Measurements from ENCODE around the gene NEU3. TPM values are rescaled to one million over a fixed set of nuclear protein-coding genes. Genes with fewer than 3 reads are reported as not detected.
A peak's percentile ranks its signal among the peaks of the same experiment; 100 is the strongest.

NEU3 gene
- total RNA-seq, 2 donors from 2014 or later: 15.7 to 16.9 TPM

- Mint-ChIP-seq H3K27me3 (ENCODE audit: low read depth) (no peaks in the 10 kb centered on the region), H3K36me3 (ENCODE audit: insufficient read depth in 2 of 2) (no peaks in the 10 kb centered on the region), H3K4me3 (no peak overlapping the region), H3K27ac (no peak overlapping the region), H3K9me3 (no peaks in the 10 kb centered on the region), H3K4me1 (ENCODE audit: low read depth) (no peaks in the 10 kb centered on the region)
- ATAC-seq (replicated peaks in 1 of 2) (no peak), DNase-seq (no peak)
These were observed 36.1 kb downstream of the NEU3 start for GRCh38 chr11:75024764-75025211.

DNA sequence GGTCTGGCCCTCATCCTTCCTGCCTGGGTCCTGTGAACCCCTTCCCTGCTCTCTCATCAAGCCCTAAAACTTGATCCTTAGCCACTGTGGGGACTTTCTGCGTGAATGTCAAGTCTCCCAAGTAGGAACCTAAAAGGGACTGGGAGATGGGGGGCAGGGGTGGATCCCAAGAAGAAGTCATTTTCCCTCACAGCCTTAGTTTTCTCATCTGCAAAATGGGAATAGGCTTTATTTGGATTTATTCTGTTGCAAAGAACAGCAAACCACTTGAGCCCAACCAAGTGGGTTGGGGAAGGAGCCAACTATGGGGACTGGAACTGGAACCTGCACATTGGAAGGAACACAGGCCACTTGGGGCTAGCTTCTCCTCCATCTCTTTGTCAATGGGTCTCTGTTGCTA is 36.8 kb downstream of the NEU3 start:
- no peaks in the 10 kb centered on the region for H3K4me1 Mint-ChIP-seq (ENCODE audit: low read depth)
- H3K36me3 Mint-ChIP-seq (ENCODE audit: insufficient read depth in 2 of 2): no peaks in the 10 kb centered on the region
- DNase-seq (no peak), ATAC-seq (replicated peaks in 1 of 2) (no peak)
- H3K27ac Mint-ChIP-seq: no peak overlapping the region
- no peak overlapping the region for H3K4me3 Mint-ChIP-seq
- no peaks in the 10 kb centered on the region for H3K9me3 Mint-ChIP-seq
- H3K27me3 Mint-ChIP-seq (ENCODE audit: low read depth): no peaks in the 10 kb centered on the region

DNA sequence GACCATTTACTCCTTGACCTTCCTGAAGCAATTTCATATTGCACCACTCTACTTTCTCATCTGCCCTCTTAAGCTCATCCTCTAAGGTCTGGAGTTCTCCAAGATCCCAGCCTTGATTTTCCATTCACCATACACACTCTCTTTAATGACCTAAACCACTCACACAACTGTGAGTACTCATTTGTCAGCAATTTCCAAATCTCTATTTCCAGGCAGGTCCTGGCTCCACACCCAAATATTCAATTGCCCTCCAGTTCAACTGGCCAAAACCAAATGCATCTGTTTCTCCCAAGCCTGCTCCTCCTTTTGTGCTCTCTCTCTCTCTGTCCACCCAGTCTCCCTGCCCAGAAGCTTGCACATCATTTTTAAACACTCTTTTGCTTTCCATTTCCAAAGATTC is 39.6 kb downstream of the NEU3 start:
- Mint-ChIP-seq H3K4me1 (ENCODE audit: low read depth) (peaks cover 4% of the 10 kb centered on the region), H3K9me3 (no peaks in the 10 kb centered on the region), H3K27me3 (ENCODE audit: low read depth) (no peaks in the 10 kb centered on the region), H3K4me3 (no peak overlapping the region), H3K27ac (no peak overlapping the region), H3K36me3 (ENCODE audit: insufficient read depth in 2 of 2) (no peaks in the 10 kb centered on the region)
- DNase-seq (no peak), ATAC-seq (replicated peaks in 1 of 2) (no peak)

GRCh38 chr11:75028724-75029123 is 40.0 kb downstream of the NEU3 start:
- H3K4me1 Mint-ChIP-seq (ENCODE audit: low read depth): peaks cover 4% of the 10 kb centered on the region
- H3K9me3 Mint-ChIP-seq: no peaks in the 10 kb centered on the region
- no peak overlapping the region for H3K27ac Mint-ChIP-seq
- H3K36me3 Mint-ChIP-seq (ENCODE audit: insufficient read depth in 2 of 2): no peaks in the 10 kb centered on the region
- no peak for ATAC-seq (replicated peaks in 1 of 2)
- H3K4me3 Mint-ChIP-seq: no peak overlapping the region
- no peaks in the 10 kb centered on the region for H3K27me3 Mint-ChIP-seq (ENCODE audit: low read depth)
- no peak for DNase-seq

DNA sequence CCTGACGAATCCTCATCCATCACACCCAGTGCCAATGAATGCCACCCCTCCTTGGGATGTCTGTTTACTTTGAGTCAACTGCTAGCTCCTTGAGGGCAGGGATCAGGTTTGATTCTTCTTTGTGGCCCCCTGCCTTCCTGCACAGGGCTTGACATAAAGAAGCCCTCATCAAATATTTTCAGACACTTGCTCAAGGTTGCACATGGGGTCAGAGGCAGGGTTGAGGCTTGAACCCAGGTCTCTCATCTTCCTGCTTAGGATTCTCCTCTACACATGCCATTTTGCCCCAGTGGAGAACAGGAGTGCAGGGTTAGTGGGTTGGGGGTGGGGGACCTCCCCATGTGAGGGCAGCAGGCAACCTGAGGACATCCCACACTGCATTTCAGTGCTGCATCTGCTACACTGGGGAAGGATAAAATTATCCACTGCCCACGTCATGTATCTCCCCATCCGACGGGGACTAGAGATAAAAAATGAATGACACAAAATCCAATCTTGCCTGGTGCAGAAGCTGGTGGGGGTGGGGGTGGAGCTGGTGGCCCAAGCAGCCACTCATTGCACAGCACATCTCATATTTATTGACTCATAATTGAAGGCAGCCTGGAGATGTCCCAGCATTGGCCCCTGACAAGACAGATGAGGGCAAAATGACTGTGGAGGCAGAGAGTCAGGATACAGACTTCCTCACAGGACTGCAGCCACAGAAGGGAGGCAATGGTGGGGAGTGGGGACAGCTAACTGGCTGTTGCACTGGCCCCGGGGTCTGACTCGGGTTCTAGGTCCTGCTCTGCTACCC is 41.3 kb downstream of the NEU3 start:
- ATAC-seq (replicated peaks in 1 of 2): no peak
- Mint-ChIP-seq H3K4me3 (no peak overlapping the region), H3K36me3 (ENCODE audit: insufficient read depth in 2 of 2) (no peaks in the 10 kb centered on the region), H3K27ac (no peak overlapping the region), H3K27me3 (ENCODE audit: low read depth) (no peaks in the 10 kb centered on the region), H3K4me1 (ENCODE audit: low read depth) (peaks cover 4% of the 10 kb centered on the region), H3K9me3 (no peaks in the 10 kb centered on the region)
- no peak for DNase-seq

DNA sequence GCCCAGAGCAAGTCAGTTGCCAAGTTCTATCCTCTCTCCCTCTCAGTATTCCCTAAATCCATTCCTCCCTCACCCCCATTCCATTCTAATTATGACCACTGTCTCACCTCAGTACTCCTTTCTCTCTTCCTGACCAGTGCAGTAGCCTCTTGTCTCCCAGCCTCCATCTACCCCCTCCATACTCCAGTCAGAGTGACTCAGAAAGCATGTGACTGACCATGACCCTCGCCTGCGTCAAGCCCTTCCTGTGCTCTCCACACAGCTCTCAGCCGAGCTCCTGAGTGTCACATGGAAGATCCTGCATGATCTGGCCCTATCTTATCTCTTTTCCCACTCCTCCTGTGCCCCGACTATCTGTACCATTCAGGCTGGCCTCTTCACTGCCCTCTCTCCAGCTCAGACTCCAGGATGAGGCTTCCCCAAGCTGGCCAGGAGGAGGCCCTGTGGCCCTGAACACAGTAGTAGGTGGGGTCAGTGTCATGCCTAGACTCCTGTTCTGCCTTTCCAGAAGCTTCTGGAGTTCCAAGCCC is 42.6 kb downstream of the NEU3 start:
- no peak for ATAC-seq (replicated peaks in 1 of 2)
- no peak for DNase-seq
- no peaks in the 10 kb centered on the region for H3K36me3 Mint-ChIP-seq (ENCODE audit: insufficient read depth in 2 of 2)
- no peaks in the 10 kb centered on the region for H3K27me3 Mint-ChIP-seq (ENCODE audit: low read depth)
- H3K27ac Mint-ChIP-seq: no peak overlapping the region
- no peak overlapping the region for H3K4me3 Mint-ChIP-seq
- H3K9me3 Mint-ChIP-seq: no peaks in the 10 kb centered on the region
- peaks cover 13% of the 10 kb centered on the region for H3K4me1 Mint-ChIP-seq (ENCODE audit: low read depth)

DNA sequence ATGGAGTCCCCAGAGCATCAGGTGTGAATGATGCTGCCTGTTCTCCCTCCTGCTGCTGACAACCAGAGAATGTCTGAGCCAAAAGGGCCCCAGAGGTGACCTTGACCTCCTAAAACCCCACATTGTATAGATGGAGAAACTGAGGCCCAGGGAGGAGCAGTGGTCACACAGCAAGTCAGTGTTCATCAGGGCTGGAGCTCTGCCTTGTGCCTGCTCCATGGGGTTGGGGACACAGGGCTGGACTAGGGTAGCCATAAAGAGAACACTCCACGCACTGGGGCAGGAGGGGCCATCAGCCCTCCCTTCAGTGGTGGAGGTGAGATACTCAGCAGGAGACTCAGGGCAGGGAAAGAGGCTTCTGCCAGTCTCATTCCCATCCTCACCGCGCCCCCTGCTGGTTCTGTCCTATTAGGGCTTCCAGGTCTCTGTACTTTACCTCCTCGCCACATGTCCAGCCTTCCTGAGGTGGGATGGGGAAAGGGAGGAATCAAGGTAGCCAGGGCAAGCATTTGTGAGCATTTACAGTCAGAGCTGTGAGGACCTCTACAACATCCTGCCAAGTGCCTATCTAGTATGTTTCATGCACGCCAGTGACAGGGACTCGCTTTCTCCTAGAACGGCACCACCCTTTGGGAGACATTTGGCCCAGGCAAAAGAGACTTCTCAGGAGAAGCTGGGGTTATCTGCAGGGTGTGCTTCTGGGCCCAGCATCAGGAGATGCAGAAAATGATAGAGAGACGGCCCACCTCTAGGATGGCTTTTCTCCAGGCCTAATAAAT is 43.2 kb downstream of the NEU3 start:
- Mint-ChIP-seq H3K9me3 (no peaks in the 10 kb centered on the region), H3K36me3 (ENCODE audit: insufficient read depth in 2 of 2) (no peaks in the 10 kb centered on the region), H3K4me1 (ENCODE audit: low read depth) (peaks cover 13% of the 10 kb centered on the region), H3K27me3 (ENCODE audit: low read depth) (no peaks in the 10 kb centered on the region), H3K27ac (no peak overlapping the region), H3K4me3 (no peak overlapping the region)
- peak; percentile 63 to 69 for DNase-seq
- ATAC-seq (replicated peaks in 1 of 2): peak; percentile 37 to 62

DNA sequence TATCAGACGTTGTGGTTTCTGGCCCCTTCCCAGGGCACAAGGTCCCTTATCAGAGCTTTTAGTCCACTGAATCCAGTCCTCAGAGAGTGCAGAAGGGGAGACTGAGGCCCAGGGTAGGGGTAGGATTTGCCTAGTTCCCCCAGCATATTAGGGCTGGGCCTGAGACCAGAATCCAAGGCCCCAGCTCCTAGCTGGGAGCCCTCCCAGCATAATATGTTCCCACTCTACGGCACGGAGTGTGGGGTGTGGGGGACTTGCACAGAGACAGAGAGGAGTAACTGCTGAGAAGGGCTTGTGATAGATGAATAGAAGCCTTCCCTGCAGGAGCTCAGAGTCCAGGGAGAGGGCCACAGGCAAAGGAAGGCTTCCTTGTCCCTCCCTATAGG is 43.8 kb downstream of the NEU3 start:
- H3K4me3 Mint-ChIP-seq: no peak overlapping the region
- no peak for ATAC-seq (replicated peaks in 1 of 2)
- no peaks in the 10 kb centered on the region for H3K27me3 Mint-ChIP-seq (ENCODE audit: low read depth)

GRCh38 chr11:75033916-75034315 is 45.2 kb downstream of the NEU3 start:
- Mint-ChIP-seq H3K27me3 (ENCODE audit: low read depth) (no peaks in the 10 kb centered on the region), H3K9me3 (no peaks in the 10 kb centered on the region), H3K4me3 (no peak overlapping the region), H3K4me1 (ENCODE audit: low read depth) (peaks cover 13% of the 10 kb centered on the region), H3K36me3 (ENCODE audit: insufficient read depth in 2 of 2) (no peaks in the 10 kb centered on the region), H3K27ac (no peak overlapping the region)
- DNase-seq (no peak), ATAC-seq (replicated peaks in 1 of 2) (no peak)

More for the DNA sequence above, 43.8 kb downstream of the NEU3 start:
- Mint-ChIP-seq H3K27ac (no peak overlapping the region), H3K4me1 (ENCODE audit: low read depth) (peaks cover 13% of the 10 kb centered on the region), H3K36me3 (ENCODE audit: insufficient read depth in 2 of 2) (no peaks in the 10 kb centered on the region), H3K9me3 (no peaks in the 10 kb centered on the region)
- DNase-seq: no peak

DNA sequence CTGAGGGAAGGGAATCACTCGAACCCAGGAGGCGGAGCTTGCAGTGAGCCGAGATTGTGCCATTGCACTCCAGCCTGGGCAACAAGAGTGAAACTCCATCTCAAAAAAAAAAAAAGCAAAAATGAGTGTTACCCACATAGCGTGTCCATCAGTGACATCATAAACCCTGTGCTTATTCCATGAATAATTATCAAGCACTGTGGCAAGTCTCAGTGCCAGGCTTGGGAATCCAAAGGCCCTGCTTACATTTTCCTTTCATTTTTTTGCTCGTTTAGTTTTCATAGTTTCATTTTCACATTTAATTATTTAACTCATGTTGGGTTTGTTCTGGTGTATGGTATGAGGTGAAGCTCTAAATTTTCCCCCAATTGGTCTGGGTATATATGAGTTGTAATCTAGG is 46.5 kb downstream of the NEU3 start:
- no peaks in the 10 kb centered on the region for H3K9me3 Mint-ChIP-seq
- ATAC-seq (replicated peaks in 1 of 2) (no peak), DNase-seq (no peak)
- no peak overlapping the region for H3K4me3 Mint-ChIP-seq
- no peak overlapping the region for H3K27ac Mint-ChIP-seq
- H3K27me3 Mint-ChIP-seq (ENCODE audit: low read depth): no peaks in the 10 kb centered on the region
- H3K4me1 Mint-ChIP-seq (ENCODE audit: low read depth): peaks cover 13% of the 10 kb centered on the region
- H3K36me3 Mint-ChIP-seq (ENCODE audit: insufficient read depth in 2 of 2): no peaks in the 10 kb centered on the region

- H3K36me3 Mint-ChIP-seq (ENCODE audit: insufficient read depth in 2 of 2): peaks cover 2 to 4% of the 10 kb centered on the region in 2 donors
- ATAC-seq (replicated peaks in 1 of 2) (no peak), DNase-seq (no peak)
- no peak overlapping the region for H3K4me3 Mint-ChIP-seq
- peaks cover 13% of the 10 kb centered on the region for H3K4me1 Mint-ChIP-seq (ENCODE audit: low read depth)
- H3K27me3 Mint-ChIP-seq (ENCODE audit: low read depth): peaks cover 6% of the 10 kb centered on the region
- H3K9me3 Mint-ChIP-seq: peaks cover 2 to 4% of the 10 kb centered on the region in 2 donors
- H3K27ac Mint-ChIP-seq: no peak overlapping the region
These were observed 47.3 kb downstream of the NEU3 start for GRCh38 chr11:75035911-75036565.

- Mint-ChIP-seq H3K36me3 (ENCODE audit: insufficient read depth in 2 of 2) (peaks cover 2 to 6% of the 10 kb centered on the region in 2 donors), H3K4me3 (no peak overlapping the region), H3K9me3 (peaks cover 2 to 4% of the 10 kb centered on the region in 2 donors), H3K4me1 (ENCODE audit: low read depth) (peaks cover 9% of the 10 kb centered on the region), H3K27me3 (ENCODE audit: low read depth) (peaks cover 10% of the 10 kb centered on the region), H3K27ac (no peak overlapping the region)
- no peak for ATAC-seq (replicated peaks in 1 of 2)
- no peak for DNase-seq
These were observed 51.5 kb downstream of the NEU3 start for GRCh38 chr11:75040167-75040770.

- H3K36me3 Mint-ChIP-seq (ENCODE audit: insufficient read depth in 2 of 2): peaks cover 2 to 6% of the 10 kb centered on the region in 2 donors
- H3K9me3 Mint-ChIP-seq: peaks cover 2 to 4% of the 10 kb centered on the region in 2 donors
- no peak overlapping the region for H3K27ac Mint-ChIP-seq
- H3K27me3 Mint-ChIP-seq (ENCODE audit: low read depth): peaks cover 10% of the 10 kb centered on the region
- DNase-seq (no peak), ATAC-seq (replicated peaks in 1 of 2) (no peak)
- no peaks in the 10 kb centered on the region for H3K4me1 Mint-ChIP-seq (ENCODE audit: low read depth)
- H3K4me3 Mint-ChIP-seq: no peak overlapping the region
These were observed 52.5 kb downstream of the NEU3 start for GRCh38 chr11:75041263-75041662.
